Right lobe of liver (tissue), 6 donors: ENCODE data around the gene INO80C. TPM values are rescaled to one million over a fixed set of nuclear protein-coding genes. Genes with fewer than 3 reads are reported as not detected.

Experiments used
- ATAC-seq, 4 donors: fragments of 200-7000 bp; cut with Tn5 transposase; one replicate each; pipeline ENCODE4 v1.9.1; 2020; ENCODE audit warnings: mild to moderate bottlenecking in 4 of 4, moderate library complexity in 4 of 4
- DNase-seq, 3 donors: peaks; one replicate each; pipeline ENCODE4 v3.0.0-alpha.2; 2020
- H3K27ac ChIP-seq, 3 donors: fragments of 200-600 bp; one replicate each; pipeline ENCODE4 v1.8.0; 2022
- H3K27me3 ChIP-seq, 2 donors: fragments of 200-600 bp; one replicate each; pipeline ENCODE4 v1.8.0; 2022
- H3K36me3 ChIP-seq, 4 donors: fragments of 200-600 bp; sonication (generic) in 1 of 4; one replicate each; pipeline versions ENCODE4 v1.5.1 to v1.8.0; 2017 to 2022; ENCODE audit warnings: control low read depth in 1 of 4
- H3K4me1 ChIP-seq, 4 donors: fragments of 200-600 bp; sonication (generic) in 1 of 4; one replicate each; pipeline versions ENCODE4 v1.5.1 to v1.8.0; 2017 to 2022; ENCODE audit warnings: control low read depth in 1 of 4
- H3K4me3 ChIP-seq, 3 donors: fragments of 200-600 bp; one replicate each; pipeline ENCODE4 v1.8.0; 2022
- H3K9me3 ChIP-seq, 4 donors: fragments of 200-600 bp; sonication (generic) in 1 of 4; one replicate each; pipeline versions ENCODE4 v1.5.1 to v1.8.0; 2017 to 2022; ENCODE audit warnings: control low read depth in 1 of 4
- POLR2A ChIP-seq: fragments of 450-650 bp; IDR thresholded peaks from one replicate; pipeline ENCODE4 v1.6.1; 2017; ENCODE audit warnings: antibody characterized with exemption, mild to moderate bottlenecking
- WGBS: methylation state at CpG from one replicate; pipeline ENCODE4 v1.1.6; 2018; ENCODE audit warnings: low coverage, low lambda C conversion rate; ENCODE audit not compliant: insufficient coverage; ENCODE audit errors: missing lambda C conversion rate; 5-methylcytosine and 5-hydroxymethylcytosine counted together
- intact Hi-C, 2 donors: fragments of 100-400 bp; cut with DNase I; formaldehyde crosslinking; loops; one replicate each; pipeline versions ENCODE4 v1.11.2 to v1.14.1; 2022
- total RNA-seq, 6 experiments: library from RNA; depleted of rRNA in 2 of 6; stranded (reverse); fragments of >200 nt in 2 of 6; fragmentation: NEBNext Ultra II Directional in 3 of 6; extraction: Animal tissue kit (Norgen Biotek cat#: 25700) in 3 of 6; gene quantifications; one replicate each; pipeline versions ENCODE4 v1.1.0 to v1.2.4, GENCODE V29; 2016 to 2023
- TF ChIP-seq, protein P1 (sequence below), 4 donors: fragments of 200-600 bp in 3 of 4; fragments of 450-650 bp in 1 of 4; IDR thresholded peaks; one replicate each; pipeline versions ENCODE4 v1.5.1 to v1.8.0; 2016 to 2022; ENCODE audit warnings: antibody characterized with exemption in 4 of 4, mild to moderate bottlenecking in 2 of 4
- donor health status: DM: no; HTN: yes; CAD: no.
- donor health status: DM: no; HTN: no; CAD: no.
- donor health status: DM: no; HTN: no; CAD: no.
- donor health status: DM: no; HTN: yes; CAD: no.
- donor health status: DM: no; HTN: yes; CAD: no.

INO80C gene
- total RNA-seq, 6 experiments from 2014 or later = 6.4 to 12.7 (median 9.7) TPM

DNA sequence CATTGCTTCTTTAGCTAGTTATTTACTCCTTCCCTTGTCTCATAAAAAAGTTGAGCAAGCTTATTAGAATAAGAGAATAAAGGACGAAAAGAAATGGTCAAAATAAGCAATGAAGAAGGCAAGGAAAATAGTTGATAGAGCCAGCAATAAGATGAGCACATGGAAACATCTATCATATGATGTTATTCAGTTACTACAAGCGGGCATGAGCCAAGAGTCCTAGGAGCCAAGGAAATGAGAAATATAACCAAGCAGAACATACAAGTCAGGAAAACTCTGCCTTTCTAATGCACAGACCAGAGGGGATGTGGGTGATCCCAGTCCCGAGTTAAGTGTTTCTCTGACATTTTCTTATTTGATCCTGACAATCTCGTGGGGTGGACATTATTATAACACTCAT, 33.9 kb downstream of the INO80C start:
- TF ChIP-seq, protein P1, sequence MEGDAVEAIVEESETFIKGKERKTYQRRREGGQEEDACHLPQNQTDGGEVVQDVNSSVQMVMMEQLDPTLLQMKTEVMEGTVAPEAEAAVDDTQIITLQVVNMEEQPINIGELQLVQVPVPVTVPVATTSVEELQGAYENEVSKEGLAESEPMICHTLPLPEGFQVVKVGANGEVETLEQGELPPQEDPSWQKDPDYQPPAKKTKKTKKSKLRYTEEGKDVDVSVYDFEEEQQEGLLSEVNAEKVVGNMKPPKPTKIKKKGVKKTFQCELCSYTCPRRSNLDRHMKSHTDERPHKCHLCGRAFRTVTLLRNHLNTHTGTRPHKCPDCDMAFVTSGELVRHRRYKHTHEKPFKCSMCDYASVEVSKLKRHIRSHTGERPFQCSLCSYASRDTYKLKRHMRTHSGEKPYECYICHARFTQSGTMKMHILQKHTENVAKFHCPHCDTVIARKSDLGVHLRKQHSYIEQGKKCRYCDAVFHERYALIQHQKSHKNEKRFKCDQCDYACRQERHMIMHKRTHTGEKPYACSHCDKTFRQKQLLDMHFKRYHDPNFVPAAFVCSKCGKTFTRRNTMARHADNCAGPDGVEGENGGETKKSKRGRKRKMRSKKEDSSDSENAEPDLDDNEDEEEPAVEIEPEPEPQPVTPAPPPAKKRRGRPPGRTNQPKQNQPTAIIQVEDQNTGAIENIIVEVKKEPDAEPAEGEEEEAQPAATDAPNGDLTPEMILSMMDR (IDR thresholded peaks at IDR 0.05) = no peak
- TF ChIP-seq POLR2A = no peak
- H3K27me3 ChIP-seq = no peaks in the 10 kb centered on the region
- no peaks in the 10 kb centered on the region for H3K9me3 ChIP-seq
- no peaks in the 10 kb centered on the region for H3K36me3 ChIP-seq
- no peak overlapping the region for H3K4me3 ChIP-seq
- WGBS = 79% methylated on average over 4 of the region's 4 CpGs
- no peak overlapping the region for H3K27ac ChIP-seq
- intact Hi-C loops = no loop called here
- peaks cover 0 to 9% (median 4%) of the 10 kb centered on the region in 4 donors for H3K4me1 ChIP-seq
- no peak for ATAC-seq
- DNase-seq = no peak

DNA sequence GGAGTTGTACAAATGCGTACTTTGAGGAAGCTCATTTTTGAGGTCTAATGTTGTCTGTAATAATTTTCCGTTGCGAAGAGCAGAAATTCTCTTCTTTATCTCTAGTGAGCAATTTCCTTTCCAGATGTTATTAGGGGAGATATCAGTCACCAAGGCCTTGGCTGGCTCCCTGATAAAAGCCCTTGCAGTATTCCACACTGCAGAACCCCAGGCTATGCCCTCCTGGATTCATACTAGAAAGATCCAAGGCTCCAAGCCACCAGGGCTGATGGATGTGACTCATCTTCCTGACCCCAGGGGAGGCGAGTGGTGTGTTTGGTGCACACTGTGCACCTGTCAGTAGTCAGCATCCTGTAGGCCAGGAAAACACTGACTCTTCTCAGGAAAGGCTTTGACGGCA, 34.7 kb downstream of the INO80C start:
- Histone ChIP-seq H3K27me3 (no peaks in the 10 kb centered on the region), H3K27ac (peak overlapping the region in 1 of 3 donors; percentile 16), H3K9me3 (no peaks in the 10 kb centered on the region), H3K4me3 (no peak overlapping the region), H3K4me1 (peaks cover 0 to 12% (median 4%) of the 10 kb centered on the region in 4 donors), H3K36me3 (no peaks in the 10 kb centered on the region)
- intact Hi-C loops = no loop called here
- TF ChIP-seq POLR2A = no peak
- TF ChIP-seq, protein P1 (IDR thresholded peaks at IDR 0.05) = no peak
- ATAC-seq (peak; percentile 44 to 82 (median 52)), DNase-seq (no peak)
- WGBS = 48% methylated on average over 5 of the region's 5 CpGs

DNA sequence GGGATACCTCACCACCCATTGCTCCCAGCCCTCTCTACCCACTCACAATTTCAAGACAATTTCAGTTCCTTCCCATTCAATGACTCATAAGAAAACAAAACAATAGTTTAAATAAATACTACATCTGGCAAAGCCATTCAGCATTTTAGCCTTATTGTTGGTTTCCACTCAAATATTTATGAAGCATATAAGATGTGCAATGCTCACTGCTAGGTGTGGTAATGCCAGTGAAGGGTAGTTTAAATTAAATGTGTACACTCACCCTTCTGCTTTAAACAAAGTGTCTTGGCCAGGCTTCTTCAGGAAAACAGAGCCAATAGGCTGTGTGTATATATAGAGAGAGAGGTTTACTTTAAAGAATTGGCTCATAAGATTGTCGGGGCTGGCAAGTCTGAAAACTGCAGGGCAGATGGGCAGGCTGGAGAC, 37.0 kb downstream of the INO80C start:
- H3K27me3 ChIP-seq = no peaks in the 10 kb centered on the region
- intact Hi-C loops = no loop called here
- TF ChIP-seq, protein P1 (IDR thresholded peaks at IDR 0.05) = no peak
- no peak for TF ChIP-seq POLR2A
- H3K27ac ChIP-seq = no peak overlapping the region
- no peak overlapping the region for H3K4me3 ChIP-seq
- no peaks in the 10 kb centered on the region for H3K9me3 ChIP-seq
- 71% methylated on average over 1 of the region's 1 CpG for WGBS
- DNase-seq (no peak), ATAC-seq (no peak)
- peaks cover 0 to 7% (median 3%) of the 10 kb centered on the region in 4 donors for H3K4me1 ChIP-seq
- no peaks in the 10 kb centered on the region for H3K36me3 ChIP-seq

DNA sequence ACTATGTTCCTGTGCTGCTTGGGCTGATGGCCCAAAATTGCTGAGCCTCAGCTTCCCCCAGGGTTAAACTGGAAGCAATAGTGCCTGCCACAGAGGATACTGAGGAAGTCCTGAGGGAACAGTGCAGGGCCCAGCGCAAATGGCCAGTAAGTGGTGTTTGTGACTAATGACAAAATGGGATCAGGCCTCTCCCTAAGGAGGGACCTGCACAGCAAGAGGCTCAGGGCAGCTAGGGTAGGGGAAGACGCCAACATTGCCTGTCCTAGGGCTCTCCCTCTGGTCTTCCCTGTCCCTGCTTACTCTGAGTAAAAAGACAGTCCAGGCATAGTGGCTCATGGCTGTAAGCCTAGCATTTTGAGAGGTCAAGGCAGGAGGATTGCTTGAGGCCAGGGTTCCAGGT, 37.8 kb downstream of the INO80C start:
- Histone ChIP-seq H3K4me3 (no peak overlapping the region), H3K4me1 (peaks cover 0 to 3% (median 0%) of the 10 kb centered on the region in 4 donors), H3K9me3 (no peaks in the 10 kb centered on the region), H3K27ac (no peak overlapping the region), H3K27me3 (no peaks in the 10 kb centered on the region), H3K36me3 (no peaks in the 10 kb centered on the region)
- no peak for DNase-seq
- WGBS = no CpG with 5 or more reads among the region's 2 CpGs
- TF ChIP-seq, protein P1 (IDR thresholded peaks at IDR 0.05) = no peak
- TF ChIP-seq POLR2A = no peak
- ATAC-seq = no peak
- intact Hi-C loops = no loop called here
